Measurements from ENCODE around the gene KHK.

The KHK gene

DNA sequence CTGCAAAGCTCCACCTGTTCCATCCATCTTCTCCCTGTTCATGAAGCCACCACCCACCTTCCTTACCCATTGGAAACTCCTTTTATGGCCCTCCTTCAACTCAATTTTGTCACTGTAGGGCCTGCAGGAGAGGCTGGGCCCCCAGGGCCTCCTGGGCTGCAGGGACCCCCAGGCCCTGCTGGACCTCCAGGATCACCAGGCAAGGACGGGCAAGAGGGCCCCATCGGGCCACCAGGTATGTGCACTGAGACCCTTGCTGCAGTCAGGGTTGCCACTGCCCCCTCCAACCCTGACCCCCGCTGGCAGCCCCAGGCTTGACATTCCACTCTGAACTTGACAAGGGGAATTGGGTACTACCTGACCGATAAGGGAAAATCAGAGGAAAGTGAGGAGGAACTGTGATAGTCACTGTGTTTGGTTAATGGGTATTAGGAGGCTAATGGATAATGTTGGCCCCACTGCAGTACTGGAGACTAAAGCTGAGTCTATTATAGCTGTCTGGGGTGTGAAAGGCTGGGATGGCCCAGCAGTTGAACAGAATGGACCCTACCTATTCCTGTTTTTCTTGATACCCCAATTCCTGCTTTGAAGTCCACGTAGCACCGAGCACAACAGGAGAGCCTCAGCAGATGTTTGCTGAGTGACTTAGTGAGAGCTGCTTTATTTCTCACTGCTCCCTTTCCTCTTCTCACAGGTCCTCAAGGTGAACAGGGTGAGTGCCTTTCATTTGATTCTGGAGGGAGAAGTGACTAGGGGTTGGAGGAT is 2.1 kb upstream of the KHK start:
- no peak overlapping the region for H3K4me2 ChIP-seq (ENCODE audit: low read length)
- no peak overlapping the region for H3K27ac ChIP-seq (ENCODE audit: low read depth, low read length, poor library complexity, severe bottlenecking)
- H3K9me3 ChIP-seq (ENCODE audit: low read length) = no peaks in the 10 kb centered on the region
- no peaks in the 10 kb centered on the region for H3K79me2 ChIP-seq (ENCODE audit: insufficient read depth, low read length)
- H3K9me2 ChIP-seq (ENCODE audit: low read depth, low read length) = no peaks in the 10 kb centered on the region
- no peaks in the 10 kb centered on the region for H3F3A ChIP-seq (ENCODE audit: insufficient read depth, low read length)
- no peak overlapping the region for H3K9ac ChIP-seq (ENCODE audit: low read length)
- 0 out of 2 replicates have a peak, but pooled peaks cover 11% of the 10 kb centered on the region for H3K27me3 ChIP-seq (ENCODE audit: insufficient read depth, low read length)
- TF ChIP-seq EZH2 (IDR thresholded peaks at IDR 0.05; ENCODE audit: borderline replicate concordance, low read length) = no peak
- TF ChIP-seq, protein P1, sequence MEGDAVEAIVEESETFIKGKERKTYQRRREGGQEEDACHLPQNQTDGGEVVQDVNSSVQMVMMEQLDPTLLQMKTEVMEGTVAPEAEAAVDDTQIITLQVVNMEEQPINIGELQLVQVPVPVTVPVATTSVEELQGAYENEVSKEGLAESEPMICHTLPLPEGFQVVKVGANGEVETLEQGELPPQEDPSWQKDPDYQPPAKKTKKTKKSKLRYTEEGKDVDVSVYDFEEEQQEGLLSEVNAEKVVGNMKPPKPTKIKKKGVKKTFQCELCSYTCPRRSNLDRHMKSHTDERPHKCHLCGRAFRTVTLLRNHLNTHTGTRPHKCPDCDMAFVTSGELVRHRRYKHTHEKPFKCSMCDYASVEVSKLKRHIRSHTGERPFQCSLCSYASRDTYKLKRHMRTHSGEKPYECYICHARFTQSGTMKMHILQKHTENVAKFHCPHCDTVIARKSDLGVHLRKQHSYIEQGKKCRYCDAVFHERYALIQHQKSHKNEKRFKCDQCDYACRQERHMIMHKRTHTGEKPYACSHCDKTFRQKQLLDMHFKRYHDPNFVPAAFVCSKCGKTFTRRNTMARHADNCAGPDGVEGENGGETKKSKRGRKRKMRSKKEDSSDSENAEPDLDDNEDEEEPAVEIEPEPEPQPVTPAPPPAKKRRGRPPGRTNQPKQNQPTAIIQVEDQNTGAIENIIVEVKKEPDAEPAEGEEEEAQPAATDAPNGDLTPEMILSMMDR (IDR thresholded peaks at IDR 0.05; ENCODE audit: low read length) = no peak
- H3K36me3 ChIP-seq (ENCODE audit: insufficient read depth, low read length) = no peaks in the 10 kb centered on the region
- H2AFZ ChIP-seq (ENCODE audit: low read length) = no peak overlapping the region
- no peaks in the 10 kb centered on the region for H4K20me1 ChIP-seq (ENCODE audit: insufficient read depth, low read length)
- H3K4me1 ChIP-seq (ENCODE audit: insufficient read depth, low read length, severe bottlenecking) = peaks cover 26% of the 10 kb centered on the region
- H3K4me3 ChIP-seq (ENCODE audit: low read depth, low read length, poor library complexity, severe bottlenecking) = no peak overlapping the region

DNA sequence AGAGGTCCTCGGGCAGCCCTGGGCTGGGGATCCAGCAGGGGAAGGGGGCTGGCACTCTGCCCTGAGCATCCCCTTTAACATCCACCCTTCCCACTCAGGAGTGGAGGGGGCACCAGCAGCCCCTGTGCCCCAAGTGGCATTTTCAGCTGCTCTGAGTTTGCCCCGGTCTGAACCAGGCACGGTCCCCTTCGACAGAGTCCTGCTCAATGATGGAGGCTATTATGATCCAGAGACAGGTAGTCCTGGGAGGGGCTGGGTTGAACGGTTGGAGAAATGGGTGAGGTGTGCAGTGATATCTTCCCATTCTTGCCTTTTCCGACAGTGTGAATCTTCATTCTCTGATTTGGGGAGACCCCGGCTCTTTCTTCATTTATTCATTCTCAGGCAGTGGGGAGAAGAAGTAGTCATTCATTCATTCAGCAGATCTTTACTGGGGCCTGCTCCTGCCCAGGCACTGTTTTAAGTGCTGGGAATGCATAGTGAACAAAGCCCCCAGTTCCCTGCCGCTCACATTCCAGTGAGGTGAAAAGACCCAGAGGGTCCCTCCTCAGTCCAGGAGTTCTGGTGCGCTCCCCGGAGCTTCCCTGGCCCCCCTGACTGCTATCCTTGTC is 1.4 kb upstream of the KHK start:
- no peaks in the 10 kb centered on the region for H3K9me3 ChIP-seq (ENCODE audit: low read length)
- no peaks in the 10 kb centered on the region for H3F3A ChIP-seq (ENCODE audit: insufficient read depth, low read length)
- no peaks in the 10 kb centered on the region for H3K36me3 ChIP-seq (ENCODE audit: insufficient read depth, low read length)
- H4K20me1 ChIP-seq (ENCODE audit: insufficient read depth, low read length) = no peaks in the 10 kb centered on the region
- H3K4me1 ChIP-seq (ENCODE audit: insufficient read depth, low read length, severe bottlenecking) = peaks cover 26% of the 10 kb centered on the region
- H3K27me3 ChIP-seq (ENCODE audit: insufficient read depth, low read length) = 0 out of 2 replicates have a peak, but pooled peaks cover 11% of the 10 kb centered on the region
- peak overlapping the region; percentile 88 for H3K4me2 ChIP-seq (ENCODE audit: low read length)
- no peaks in the 10 kb centered on the region for H3K79me2 ChIP-seq (ENCODE audit: insufficient read depth, low read length)
- peak overlapping the region; percentile 73; the same call in 1 of the 2 replicates for H3K9ac ChIP-seq (ENCODE audit: low read length)
- TF ChIP-seq, protein P1 (IDR thresholded peaks at IDR 0.05; ENCODE audit: low read length) = no peak
- TF ChIP-seq EZH2 (IDR thresholded peaks at IDR 0.05; ENCODE audit: borderline replicate concordance, low read length) = no peak
- no peak overlapping the region for H3K27ac ChIP-seq (ENCODE audit: low read depth, low read length, poor library complexity, severe bottlenecking)
- no peak overlapping the region for H2AFZ ChIP-seq (ENCODE audit: low read length)
- H3K9me2 ChIP-seq (ENCODE audit: low read depth, low read length) = no peaks in the 10 kb centered on the region
- peak overlapping the region; percentile 67 for H3K4me3 ChIP-seq (ENCODE audit: low read depth, low read length, poor library complexity, severe bottlenecking)

DNA sequence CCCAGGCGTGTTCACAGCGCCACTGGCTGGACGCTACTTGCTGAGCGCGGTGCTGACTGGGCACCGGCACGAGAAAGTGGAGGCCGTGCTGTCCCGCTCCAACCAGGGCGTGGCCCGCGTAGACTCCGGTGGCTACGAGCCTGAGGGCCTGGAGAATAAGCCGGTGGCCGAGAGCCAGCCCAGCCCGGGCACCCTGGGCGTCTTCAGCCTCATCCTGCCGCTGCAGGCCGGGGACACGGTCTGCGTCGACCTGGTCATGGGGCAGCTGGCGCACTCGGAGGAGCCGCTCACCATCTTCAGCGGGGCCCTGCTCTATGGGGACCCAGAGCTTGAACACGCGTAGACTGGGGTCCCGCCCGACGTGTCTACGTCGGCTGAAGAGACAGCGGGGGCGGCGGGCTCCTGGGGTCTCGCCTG is 891 bp upstream of the KHK start:
- Histone ChIP-seq H3K4me3 (ENCODE audit: low read depth, low read length, poor library complexity, severe bottlenecking) (peak overlapping the region; percentile 67), H3K4me1 (ENCODE audit: insufficient read depth, low read length, severe bottlenecking) (peaks cover 26% of the 10 kb centered on the region), H3K79me2 (ENCODE audit: insufficient read depth, low read length) (no peaks in the 10 kb centered on the region), H3K9me3 (ENCODE audit: low read length) (no peaks in the 10 kb centered on the region), H3K27me3 (ENCODE audit: insufficient read depth, low read length) (0 out of 2 replicates have a peak, but pooled peaks cover 11% of the 10 kb centered on the region), H3K4me2 (ENCODE audit: low read length) (peak overlapping the region; percentile 88), H3K9ac (ENCODE audit: low read length) (peak overlapping the region; percentile 73), H3F3A (ENCODE audit: insufficient read depth, low read length) (no peaks in the 10 kb centered on the region), H3K9me2 (ENCODE audit: low read depth, low read length) (no peaks in the 10 kb centered on the region), H2AFZ (ENCODE audit: low read length) (no peak overlapping the region), H3K36me3 (ENCODE audit: insufficient read depth, low read length) (no peaks in the 10 kb centered on the region), H4K20me1 (ENCODE audit: insufficient read depth, low read length) (no peaks in the 10 kb centered on the region), H3K27ac (ENCODE audit: low read depth, low read length, poor library complexity, severe bottlenecking) (no peak overlapping the region)
- TF ChIP-seq, protein P1 (IDR thresholded peaks at IDR 0.05; ENCODE audit: low read length) = no peak
- no peak for TF ChIP-seq EZH2 (IDR thresholded peaks at IDR 0.05; ENCODE audit: borderline replicate concordance, low read length)

Data from OCI-LY1 (cell line).